ENCODE data around the gene MAP2K5.

Gene MAP2K5

DNA sequence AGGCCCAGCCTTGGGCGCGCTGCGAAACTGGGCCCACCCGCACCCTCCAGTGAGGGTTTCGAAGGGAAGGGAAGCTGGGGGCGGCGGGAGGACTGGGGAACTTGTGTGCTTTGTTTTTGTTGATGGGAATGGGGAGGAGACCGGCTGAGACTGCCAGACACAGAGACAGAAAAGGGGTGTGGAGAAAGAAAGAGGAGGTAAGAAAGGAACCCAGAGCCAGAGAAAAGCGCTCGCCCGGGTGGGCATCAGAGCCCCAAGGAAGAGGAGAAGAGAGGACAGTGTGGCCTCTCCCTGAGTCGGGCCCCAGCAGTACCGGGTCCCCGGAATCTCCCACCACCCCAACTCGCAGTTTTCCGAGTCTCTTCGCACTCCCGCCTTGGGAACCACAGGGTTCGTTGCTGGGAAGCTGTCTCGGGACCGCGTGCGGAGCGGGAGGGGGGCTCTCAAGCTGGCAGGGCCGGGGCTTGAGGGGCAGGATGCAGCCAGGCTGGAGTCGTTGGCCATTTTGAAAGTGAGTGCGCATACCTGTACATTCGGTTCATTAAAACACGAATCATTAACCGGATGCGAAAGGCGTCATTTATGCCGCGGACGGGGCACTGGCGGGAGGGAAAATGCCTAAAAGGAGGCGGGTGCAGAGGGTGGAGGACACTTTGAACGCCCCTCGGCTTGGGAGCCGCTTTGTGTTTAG is 285.9 kb downstream of the MAP2K5 start:
- no peaks in the 10 kb centered on the region for H3K9me3 ChIP-seq (ENCODE audit: control insufficient read depth, insufficient read depth, low read length)
- peaks cover 96% of the 10 kb centered on the region for H3K27me3 ChIP-seq (ENCODE audit: control insufficient read depth, insufficient read depth, low read length)
- no CpG with 5 or more reads among the region's 40 CpGs for WGBS (ENCODE audit: insufficient coverage, insufficient read length)

DNA sequence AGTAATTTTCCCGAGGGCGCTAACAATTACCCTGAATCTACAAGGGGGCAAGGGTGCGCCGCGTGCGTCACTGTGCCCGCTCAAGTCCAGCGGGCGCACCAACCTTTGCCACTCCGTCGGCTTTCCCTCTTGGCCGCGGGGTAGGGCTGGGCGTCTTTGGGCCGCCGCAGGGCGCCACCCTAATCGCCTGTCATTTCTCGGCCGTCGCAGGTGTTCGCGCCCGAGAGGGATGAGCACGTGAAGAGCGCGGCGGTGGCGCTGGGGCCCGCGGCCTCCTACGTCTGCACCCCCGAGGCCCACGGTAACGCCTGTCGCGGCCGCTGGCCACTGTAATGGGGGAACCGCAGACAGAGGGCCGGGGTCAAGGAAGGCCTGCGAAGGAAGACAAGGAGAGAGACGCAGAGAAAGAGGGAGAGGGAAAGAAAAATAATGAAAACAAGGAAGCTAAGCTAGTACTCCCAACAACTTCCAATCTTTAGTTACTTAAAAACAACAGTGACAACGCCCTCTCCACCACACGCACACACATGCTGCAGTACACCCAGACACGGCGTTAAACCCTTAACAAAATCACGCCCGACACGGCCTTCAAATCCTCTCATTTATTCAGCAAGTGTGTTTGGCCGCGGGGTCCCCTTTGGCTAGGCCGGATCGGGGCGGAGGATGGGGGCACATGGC is 286.6 kb downstream of the MAP2K5 start:
- Histone ChIP-seq H3K4me1 (ENCODE audit: control insufficient read depth, insufficient read depth, low read length) (peaks cover 18% of the 10 kb centered on the region), H3K9me3 (ENCODE audit: control insufficient read depth, insufficient read depth, low read length) (no peaks in the 10 kb centered on the region), H3K27ac (ENCODE audit: low read length) (no peak overlapping the region), H3K36me3 (ENCODE audit: control insufficient read depth, insufficient read depth, low read length) (no peaks in the 10 kb centered on the region; the same call in 1 of the 2 replicates), H3K27me3 (ENCODE audit: control insufficient read depth, insufficient read depth, low read length) (peaks cover 95% of the 10 kb centered on the region), H3K4me3 (ENCODE audit: low read length) (no peak overlapping the region; the same call in 1 of the 2 replicates)
- no peak for DNase-seq (ENCODE audit: low read depth, low spot score)
- WGBS (ENCODE audit: insufficient coverage, insufficient read length) = no CpG with 5 or more reads among the region's 54 CpGs

More for the DNA sequence above, 285.9 kb downstream of the MAP2K5 start:
- DNase-seq (ENCODE audit: low read depth, low spot score) = no peak
- no peak overlapping the region for H3K4me3 ChIP-seq (ENCODE audit: low read length)
- H3K27ac ChIP-seq (ENCODE audit: low read length) = no peak overlapping the region
- no peaks in the 10 kb centered on the region; the same call in 1 of the 2 replicates for H3K36me3 ChIP-seq (ENCODE audit: control insufficient read depth, insufficient read depth, low read length)
- H3K4me1 ChIP-seq (ENCODE audit: control insufficient read depth, insufficient read depth, low read length) = peaks cover 17% of the 10 kb centered on the region

DNA sequence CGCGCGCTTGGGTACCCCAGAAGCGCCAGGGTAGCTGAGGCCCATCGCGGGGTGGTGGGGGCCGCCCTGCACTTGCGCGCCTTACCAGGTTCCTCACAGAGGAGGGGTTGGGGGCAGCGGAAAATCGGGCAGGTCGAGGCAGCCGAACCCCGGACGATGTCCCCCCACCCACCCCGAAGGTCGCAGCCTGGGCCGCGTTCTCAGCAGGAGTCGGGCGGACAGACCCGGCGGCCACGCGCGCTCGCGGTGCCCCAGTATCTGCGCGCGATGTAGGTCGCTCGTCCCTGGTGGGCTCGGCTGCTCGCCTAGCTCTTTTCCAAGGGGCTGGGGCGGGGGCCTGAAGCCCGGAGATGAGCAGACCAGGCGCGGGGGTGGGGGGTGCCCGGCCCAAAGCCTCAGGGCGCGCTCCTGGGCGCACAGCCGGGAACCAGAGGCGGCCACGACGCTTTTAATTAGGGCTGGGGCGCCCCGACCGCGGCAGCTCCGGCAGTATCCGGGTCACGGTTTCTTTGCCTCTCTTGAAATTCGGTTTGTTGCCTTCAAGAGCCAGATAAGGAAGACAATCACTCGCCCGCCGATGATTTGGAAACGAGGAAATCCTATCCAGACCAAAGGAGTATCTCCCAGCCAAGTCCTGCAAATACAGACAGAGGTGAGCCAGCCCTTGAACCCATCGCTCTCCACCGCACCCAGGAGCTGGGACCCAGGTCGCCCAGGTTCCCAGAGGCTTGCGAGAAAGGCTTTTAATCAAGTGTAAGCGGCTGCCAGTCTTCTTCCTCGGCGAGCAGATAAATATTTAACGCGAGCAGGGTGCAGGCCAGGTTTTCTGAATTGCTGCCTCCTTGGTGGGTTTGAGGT is 287.4 kb downstream of the MAP2K5 start:
- Histone ChIP-seq H3K4me1 (ENCODE audit: control insufficient read depth, insufficient read depth, low read length) (peaks cover 16% of the 10 kb centered on the region), H3K27me3 (ENCODE audit: control insufficient read depth, insufficient read depth, low read length) (peaks cover 94% of the 10 kb centered on the region), H3K4me3 (ENCODE audit: low read length) (no peak overlapping the region; the same call in 1 of the 2 replicates), H3K36me3 (ENCODE audit: control insufficient read depth, insufficient read depth, low read length) (no peaks in the 10 kb centered on the region; the same call in 1 of the 2 replicates), H3K9me3 (ENCODE audit: control insufficient read depth, insufficient read depth, low read length) (no peaks in the 10 kb centered on the region), H3K27ac (ENCODE audit: low read length) (no peak overlapping the region)
- DNase-seq (ENCODE audit: low read depth, low spot score) = no peak
- WGBS (ENCODE audit: insufficient coverage, insufficient read length) = no CpG with 5 or more reads among the region's 68 CpGs

DNA sequence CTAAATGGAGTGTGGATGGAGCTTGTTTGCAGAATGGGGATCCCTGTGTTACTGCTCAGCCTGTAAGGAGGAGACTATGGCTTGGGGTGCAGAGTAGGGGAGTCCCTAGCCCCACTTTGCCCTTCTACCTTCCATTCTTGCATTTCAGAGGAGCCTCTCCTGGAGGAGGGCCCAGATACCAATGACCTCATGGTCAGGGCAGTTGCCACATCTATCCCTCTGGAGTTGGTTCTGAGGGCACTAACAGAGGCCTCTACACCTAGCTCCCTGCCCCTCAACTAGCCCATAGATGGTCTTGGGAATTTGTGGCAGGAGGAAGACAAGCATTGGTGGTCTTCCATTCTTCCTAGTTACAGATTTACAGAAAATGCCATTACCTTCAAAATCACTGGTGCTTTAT is 288.9 kb downstream of the MAP2K5 start:
- Histone ChIP-seq H3K9me3 (ENCODE audit: control insufficient read depth, insufficient read depth, low read length) (no peaks in the 10 kb centered on the region), H3K4me1 (ENCODE audit: control insufficient read depth, insufficient read depth, low read length) (peaks cover 12% of the 10 kb centered on the region), H3K4me3 (ENCODE audit: low read length) (no peak overlapping the region), H3K27me3 (ENCODE audit: control insufficient read depth, insufficient read depth, low read length) (peaks cover 94% of the 10 kb centered on the region), H3K27ac (ENCODE audit: low read length) (no peak overlapping the region), H3K36me3 (ENCODE audit: control insufficient read depth, insufficient read depth, low read length) (no peaks in the 10 kb centered on the region; the same call in 1 of the 2 replicates)
- DNase-seq (ENCODE audit: low read depth, low spot score) = no peak

DNA sequence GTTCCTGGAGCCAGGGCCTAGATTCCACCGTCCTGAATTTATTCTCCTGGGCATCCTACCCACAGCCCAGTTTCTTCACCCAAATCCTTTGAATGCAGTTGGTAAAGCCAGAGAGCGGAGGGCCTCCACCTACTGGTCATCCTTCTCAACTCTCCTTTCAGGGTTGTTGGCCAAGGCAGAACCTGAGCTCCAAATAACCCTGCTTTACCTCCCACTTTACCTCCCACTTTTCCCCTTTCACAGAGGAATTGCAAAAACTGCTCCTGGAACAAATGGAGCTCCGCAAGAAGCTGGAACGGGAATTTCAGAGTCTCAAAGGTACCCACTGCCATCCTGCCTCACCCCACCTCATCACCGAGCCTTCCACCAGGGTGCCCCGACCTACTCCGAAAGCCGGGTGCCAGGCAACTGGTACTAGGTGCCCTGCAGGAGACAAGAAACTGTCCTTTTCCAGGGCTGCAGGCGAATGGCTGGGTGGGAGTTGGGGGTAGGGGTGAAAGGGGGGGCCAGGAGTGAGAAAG is 289.6 kb downstream of the MAP2K5 start:
- Histone ChIP-seq H3K27ac (ENCODE audit: low read length) (no peak overlapping the region), H3K4me1 (ENCODE audit: control insufficient read depth, insufficient read depth, low read length) (peaks cover 11% of the 10 kb centered on the region), H3K27me3 (ENCODE audit: control insufficient read depth, insufficient read depth, low read length) (peaks cover 92% of the 10 kb centered on the region), H3K36me3 (ENCODE audit: control insufficient read depth, insufficient read depth, low read length) (no peaks in the 10 kb centered on the region), H3K9me3 (ENCODE audit: control insufficient read depth, insufficient read depth, low read length) (no peaks in the 10 kb centered on the region), H3K4me3 (ENCODE audit: low read length) (no peak overlapping the region)
- no peak for DNase-seq (ENCODE audit: low read depth, low spot score)
- WGBS (ENCODE audit: insufficient coverage, insufficient read length) = no CpG with 5 or more reads among the region's 9 CpGs

DNA sequence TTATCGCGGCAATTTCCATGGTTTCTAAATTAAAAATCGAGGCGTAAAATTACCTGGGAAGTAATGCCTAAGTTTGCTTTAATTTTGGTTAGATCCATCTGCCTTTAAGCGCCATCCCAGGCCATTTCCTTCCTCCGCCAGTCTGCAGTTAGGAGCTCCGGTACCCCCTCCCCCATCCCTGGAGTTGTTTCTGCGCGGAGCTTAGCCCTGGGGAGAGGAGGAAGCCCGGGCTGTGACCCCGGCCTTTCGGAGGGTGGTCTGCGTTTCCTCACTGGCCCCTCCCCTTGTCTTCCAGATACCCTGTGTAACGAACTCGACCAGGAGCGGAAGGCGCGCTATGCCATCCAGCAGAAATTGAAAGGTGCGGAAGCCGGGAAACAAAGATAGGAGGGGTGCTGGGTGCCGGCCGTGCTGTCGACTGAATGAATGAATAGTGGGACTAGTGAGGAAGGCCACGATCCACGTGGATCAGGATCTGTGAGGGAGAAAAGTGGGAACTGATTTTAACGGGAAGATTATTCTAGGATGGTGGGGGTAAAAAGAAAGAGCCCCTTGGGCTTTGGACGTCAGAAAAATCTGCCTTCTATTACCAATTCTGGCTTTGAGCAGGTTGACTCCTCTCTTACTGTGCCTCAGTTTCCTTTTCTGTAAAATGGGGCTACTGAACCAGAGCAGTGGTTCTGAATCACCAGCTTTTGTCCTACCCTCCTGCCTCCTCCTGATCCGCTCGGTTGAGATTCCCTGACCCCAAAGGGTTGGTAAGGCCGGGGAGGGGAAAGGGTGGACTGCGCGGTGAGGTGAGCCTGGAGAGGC is 290.6 kb downstream of the MAP2K5 start:
- Histone ChIP-seq H3K4me1 (ENCODE audit: control insufficient read depth, insufficient read depth, low read length) (peaks cover 10% of the 10 kb centered on the region), H3K36me3 (ENCODE audit: control insufficient read depth, insufficient read depth, low read length) (no peaks in the 10 kb centered on the region), H3K27me3 (ENCODE audit: control insufficient read depth, insufficient read depth, low read length) (peaks cover 92% of the 10 kb centered on the region), H3K9me3 (ENCODE audit: control insufficient read depth, insufficient read depth, low read length) (no peaks in the 10 kb centered on the region), H3K4me3 (ENCODE audit: low read length) (peak overlapping the region; percentile 20; the same call in 1 of the 2 replicates), H3K27ac (ENCODE audit: low read length) (no peak overlapping the region)
- no CpG with 5 or more reads among the region's 32 CpGs for WGBS (ENCODE audit: insufficient coverage, insufficient read length)
- no peak for DNase-seq (ENCODE audit: low read depth, low spot score)

DNA sequence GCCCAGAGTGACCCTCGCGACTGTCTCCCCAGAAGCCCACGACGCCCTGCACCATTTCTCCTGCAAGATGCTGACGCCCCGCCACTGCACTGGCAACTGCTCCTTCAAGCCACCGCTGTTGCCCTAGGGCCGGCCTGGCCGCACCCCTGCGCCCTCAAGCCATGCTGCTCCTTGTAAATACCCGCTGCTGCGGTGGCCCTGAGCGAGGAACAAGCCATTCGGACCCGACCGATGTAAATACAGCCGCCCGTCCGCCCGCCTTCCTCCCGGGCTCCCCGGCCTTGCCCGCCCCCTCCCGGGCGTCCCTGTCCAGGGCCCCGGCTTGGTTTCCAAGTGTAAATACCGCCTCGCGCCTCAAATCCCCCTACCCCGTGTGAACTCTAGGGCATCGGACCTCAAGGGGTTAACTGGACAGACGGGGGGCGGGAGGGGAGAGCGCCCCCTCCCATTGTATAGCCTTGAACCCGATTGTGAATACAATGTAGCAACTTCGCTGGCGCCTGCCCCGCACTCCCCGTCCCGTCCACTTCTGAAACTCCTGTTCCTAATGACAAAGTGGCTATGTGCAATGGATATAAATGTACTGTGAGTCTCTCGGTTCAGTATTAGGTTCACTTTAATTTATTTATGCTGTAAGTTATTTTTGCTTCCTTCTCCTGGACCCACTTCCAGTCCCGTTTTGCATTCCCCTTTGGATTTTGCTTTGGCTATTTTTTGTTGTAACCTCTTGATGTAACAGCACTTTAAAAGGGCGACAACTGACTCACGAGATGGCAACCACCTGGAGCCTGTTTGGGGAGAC is 291.4 kb downstream of the MAP2K5 start:
- Histone ChIP-seq H3K27me3 (ENCODE audit: control insufficient read depth, insufficient read depth, low read length) (peaks cover 85% of the 10 kb centered on the region), H3K36me3 (ENCODE audit: control insufficient read depth, insufficient read depth, low read length) (no peaks in the 10 kb centered on the region), H3K4me3 (ENCODE audit: low read length) (peak overlapping the region; percentile 20; the same call in 1 of the 2 replicates), H3K9me3 (ENCODE audit: control insufficient read depth, insufficient read depth, low read length) (no peaks in the 10 kb centered on the region), H3K4me1 (ENCODE audit: control insufficient read depth, insufficient read depth, low read length) (peaks cover 9% of the 10 kb centered on the region), H3K27ac (ENCODE audit: low read length) (no peak overlapping the region)
- DNase-seq (ENCODE audit: low read depth, low spot score) = no peak
- WGBS (ENCODE audit: insufficient coverage, insufficient read length) = no CpG with 5 or more reads among the region's 44 CpGs

DNA sequence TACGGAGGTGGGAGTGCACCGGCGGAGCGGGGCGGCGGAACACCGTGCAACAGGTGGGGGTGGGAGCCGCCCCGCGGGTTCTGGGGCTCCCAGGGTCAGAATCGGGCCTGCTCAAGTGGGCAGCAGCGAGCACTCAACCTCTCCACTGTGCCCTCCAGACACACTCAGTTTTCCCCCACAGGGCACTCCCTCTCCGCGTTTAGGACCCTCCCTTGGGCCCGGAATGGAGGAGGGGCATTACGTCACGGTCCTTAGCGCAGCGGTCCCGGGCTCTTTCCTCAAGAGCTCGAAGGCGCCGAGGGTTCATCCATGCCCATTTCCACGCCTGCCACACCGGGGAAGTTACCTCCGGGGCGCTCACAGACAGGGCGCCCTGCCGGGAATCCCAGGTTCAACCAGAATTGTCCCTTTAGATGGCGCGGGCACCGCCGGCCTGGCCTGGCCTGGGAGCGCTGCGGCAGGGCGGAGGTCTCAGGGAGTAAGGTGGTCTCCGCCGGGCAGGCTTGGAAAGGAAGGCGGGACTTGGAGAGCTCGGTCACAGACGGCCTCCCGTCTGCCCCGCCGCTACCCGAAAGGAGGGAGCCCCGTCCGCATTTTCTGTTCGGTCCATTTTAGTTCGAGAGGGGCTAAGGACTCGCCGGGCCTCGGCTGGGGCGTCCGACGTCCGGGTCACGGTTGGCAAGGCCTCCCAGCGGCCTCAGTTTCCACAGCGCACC is 292.2 kb downstream of the MAP2K5 start:
- peak overlapping the region; percentile 38 for H3K4me3 ChIP-seq (ENCODE audit: low read length)
- H3K27me3 ChIP-seq (ENCODE audit: control insufficient read depth, insufficient read depth, low read length) = peaks cover 78% of the 10 kb centered on the region
- no CpG with 5 or more reads among the region's 59 CpGs for WGBS (ENCODE audit: insufficient coverage, insufficient read length)

More for the DNA sequence above, 292.2 kb downstream of the MAP2K5 start:
- DNase-seq (ENCODE audit: low read depth, low spot score) = no peak
- Histone ChIP-seq H3K9me3 (ENCODE audit: control insufficient read depth, insufficient read depth, low read length) (no peaks in the 10 kb centered on the region), H3K27ac (ENCODE audit: low read length) (no peak overlapping the region), H3K4me1 (ENCODE audit: control insufficient read depth, insufficient read depth, low read length) (peaks cover 5% of the 10 kb centered on the region), H3K36me3 (ENCODE audit: control insufficient read depth, insufficient read depth, low read length) (no peaks in the 10 kb centered on the region)
